Ishikawa (cell line): Measurements from ENCODE around the gene ELMOD2.

Source experiments
- CEBPB ChIP-seq: IDR thresholded peaks from 2 replicates; pipeline ENCODE4 v1.6.1; 2012
- CREB1 ChIP-seq: IDR thresholded peaks from 2 replicates; pipeline ENCODE4 v1.6.1; 2012; ENCODE audit warnings: low read depth
- EGR1 ChIP-seq: IDR thresholded peaks from 2 replicates; pipeline ENCODE4 v1.6.1; 2012
- EP300 ChIP-seq: IDR thresholded peaks from 2 replicates; pipeline ENCODE4 v1.6.1; 2012; ENCODE audit warnings: borderline replicate concordance
- FOXM1 ChIP-seq: IDR thresholded peaks from 2 replicates; pipeline ENCODE4 v1.6.1; 2012; ENCODE audit warnings: low read depth, borderline replicate concordance
- NFIC ChIP-seq: IDR thresholded peaks from 2 replicates; pipeline ENCODE4 v1.6.1; 2012
- RAD21 ChIP-seq: IDR thresholded peaks from 2 replicates; pipeline ENCODE4 v1.6.1; 2012; ENCODE audit warnings: low read depth
- TAF1 ChIP-seq: IDR thresholded peaks from 2 replicates; pipeline ENCODE4 v1.6.1; 2012; ENCODE audit warnings: low read depth, mild to moderate bottlenecking
- TCF12 ChIP-seq: IDR thresholded peaks from 2 replicates; pipeline ENCODE4 v1.6.1; 2012; ENCODE audit warnings: low read depth
- TEAD4 ChIP-seq: IDR thresholded peaks from 2 replicates; pipeline ENCODE4 v1.6.1; 2012
- YY1 ChIP-seq: IDR thresholded peaks from 2 replicates; pipeline ENCODE4 v1.6.1; 2012; ENCODE audit warnings: low read depth
- ZBTB7A ChIP-seq: IDR thresholded peaks from 2 replicates; pipeline ENCODE4 v1.6.1; 2012; ENCODE audit warnings: low read depth
- TF ChIP-seq, protein P1 (sequence below): IDR thresholded peaks from 2 replicates; pipeline ENCODE4 v1.6.1; 2012
- TF ChIP-seq, protein P2 (sequence below): IDR thresholded peaks from 2 replicates; pipeline ENCODE4 v1.6.1; 2012
- TF ChIP-seq, protein P3 (sequence below): IDR thresholded peaks from 2 replicates; pipeline ENCODE4 v1.6.1; 2012; ENCODE audit warnings: low read depth, mild to moderate bottlenecking

ELMOD2 gene

DNA sequence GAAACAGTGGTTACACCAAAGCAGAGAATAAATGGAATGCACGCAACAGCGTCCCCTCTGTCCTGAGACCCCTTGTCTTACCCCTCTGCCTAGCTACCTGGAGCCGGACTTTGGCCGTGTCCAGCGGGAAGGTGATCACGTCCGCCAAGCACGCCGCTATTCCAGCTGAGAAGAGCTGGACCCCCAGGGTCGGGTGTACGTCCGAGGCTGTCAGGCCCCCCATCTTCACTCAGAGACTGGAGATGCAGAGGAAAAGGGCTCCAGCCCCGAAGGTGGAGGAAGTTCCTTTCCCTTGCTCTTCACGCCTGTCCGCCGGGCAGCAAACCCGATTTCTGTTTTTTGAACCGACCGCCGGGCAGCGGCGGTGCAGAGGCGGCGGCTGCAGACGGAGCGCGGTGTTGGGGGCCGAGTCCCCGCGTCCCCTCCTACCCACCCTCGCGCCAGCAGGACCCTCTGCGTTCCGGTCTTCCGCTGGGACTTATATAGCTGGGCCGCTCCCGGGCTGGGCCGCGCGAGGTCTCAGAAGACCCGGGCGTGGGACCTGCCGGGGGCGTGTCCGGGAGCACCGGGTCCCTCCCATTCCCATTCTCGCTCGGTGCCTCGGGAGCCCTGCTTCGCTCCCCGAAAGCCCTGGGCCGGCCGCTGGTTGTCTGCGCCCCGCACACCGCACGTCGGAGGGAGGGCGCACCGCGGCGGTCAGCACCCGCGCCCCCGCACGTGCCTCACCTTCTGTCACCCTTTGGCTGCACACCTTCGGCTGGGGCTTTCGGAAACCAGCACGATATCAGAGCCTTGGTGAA lies 44.7 kb downstream of the ELMOD2 start, which contains the start of gene UCP1:
UCP1 (minus strand) TSS at position 455 of the 800 bp plus-strand sequence; CDS start at position 223, 232 bp downstream.
- TF ChIP-seq TEAD4 = no peak
- no peak for TF ChIP-seq EP300
- TF ChIP-seq ZBTB7A = peak; percentile 84
- TF ChIP-seq, protein P1, sequence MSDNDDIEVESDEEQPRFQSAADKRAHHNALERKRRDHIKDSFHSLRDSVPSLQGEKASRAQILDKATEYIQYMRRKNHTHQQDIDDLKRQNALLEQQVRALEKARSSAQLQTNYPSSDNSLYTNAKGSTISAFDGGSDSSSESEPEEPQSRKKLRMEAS = peak; percentile 65

DNA sequence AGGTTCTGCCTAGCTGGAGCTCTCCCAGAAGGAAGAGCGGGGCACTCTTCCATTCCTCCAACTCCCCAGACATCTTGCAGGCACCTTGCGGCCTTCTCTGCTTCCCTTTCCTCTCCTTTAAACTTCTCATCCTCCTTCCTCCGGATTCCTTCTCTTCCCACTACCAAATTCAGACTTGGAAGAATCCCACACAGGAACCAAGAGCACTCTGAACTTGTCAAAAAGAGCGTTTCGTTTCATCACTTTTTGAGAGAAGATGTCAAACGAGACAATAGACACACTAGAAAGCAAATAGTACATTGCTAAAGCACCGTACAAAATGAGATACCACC lies 45.3 kb downstream of the ELMOD2 start:
- TF ChIP-seq, protein P1 = no peak
- TF ChIP-seq TEAD4 (no peak), EP300 (no peak), RAD21 (no peak), FOXM1 (no peak), TCF12 (no peak), EGR1 (no peak)
- TF ChIP-seq, protein P2, sequence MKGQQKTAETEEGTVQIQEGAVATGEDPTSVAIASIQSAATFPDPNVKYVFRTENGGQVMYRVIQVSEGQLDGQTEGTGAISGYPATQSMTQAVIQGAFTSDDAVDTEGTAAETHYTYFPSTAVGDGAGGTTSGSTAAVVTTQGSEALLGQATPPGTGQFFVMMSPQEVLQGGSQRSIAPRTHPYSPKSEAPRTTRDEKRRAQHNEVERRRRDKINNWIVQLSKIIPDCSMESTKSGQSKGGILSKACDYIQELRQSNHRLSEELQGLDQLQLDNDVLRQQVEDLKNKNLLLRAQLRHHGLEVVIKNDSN = no peak
- TF ChIP-seq, protein P3, sequence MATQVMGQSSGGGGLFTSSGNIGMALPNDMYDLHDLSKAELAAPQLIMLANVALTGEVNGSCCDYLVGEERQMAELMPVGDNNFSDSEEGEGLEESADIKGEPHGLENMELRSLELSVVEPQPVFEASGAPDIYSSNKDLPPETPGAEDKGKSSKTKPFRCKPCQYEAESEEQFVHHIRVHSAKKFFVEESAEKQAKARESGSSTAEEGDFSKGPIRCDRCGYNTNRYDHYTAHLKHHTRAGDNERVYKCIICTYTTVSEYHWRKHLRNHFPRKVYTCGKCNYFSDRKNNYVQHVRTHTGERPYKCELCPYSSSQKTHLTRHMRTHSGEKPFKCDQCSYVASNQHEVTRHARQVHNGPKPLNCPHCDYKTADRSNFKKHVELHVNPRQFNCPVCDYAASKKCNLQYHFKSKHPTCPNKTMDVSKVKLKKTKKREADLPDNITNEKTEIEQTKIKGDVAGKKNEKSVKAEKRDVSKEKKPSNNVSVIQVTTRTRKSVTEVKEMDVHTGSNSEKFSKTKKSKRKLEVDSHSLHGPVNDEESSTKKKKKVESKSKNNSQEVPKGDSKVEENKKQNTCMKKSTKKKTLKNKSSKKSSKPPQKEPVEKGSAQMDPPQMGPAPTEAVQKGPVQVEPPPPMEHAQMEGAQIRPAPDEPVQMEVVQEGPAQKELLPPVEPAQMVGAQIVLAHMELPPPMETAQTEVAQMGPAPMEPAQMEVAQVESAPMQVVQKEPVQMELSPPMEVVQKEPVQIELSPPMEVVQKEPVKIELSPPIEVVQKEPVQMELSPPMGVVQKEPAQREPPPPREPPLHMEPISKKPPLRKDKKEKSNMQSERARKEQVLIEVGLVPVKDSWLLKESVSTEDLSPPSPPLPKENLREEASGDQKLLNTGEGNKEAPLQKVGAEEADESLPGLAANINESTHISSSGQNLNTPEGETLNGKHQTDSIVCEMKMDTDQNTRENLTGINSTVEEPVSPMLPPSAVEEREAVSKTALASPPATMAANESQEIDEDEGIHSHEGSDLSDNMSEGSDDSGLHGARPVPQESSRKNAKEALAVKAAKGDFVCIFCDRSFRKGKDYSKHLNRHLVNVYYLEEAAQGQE = no peak

DNA sequence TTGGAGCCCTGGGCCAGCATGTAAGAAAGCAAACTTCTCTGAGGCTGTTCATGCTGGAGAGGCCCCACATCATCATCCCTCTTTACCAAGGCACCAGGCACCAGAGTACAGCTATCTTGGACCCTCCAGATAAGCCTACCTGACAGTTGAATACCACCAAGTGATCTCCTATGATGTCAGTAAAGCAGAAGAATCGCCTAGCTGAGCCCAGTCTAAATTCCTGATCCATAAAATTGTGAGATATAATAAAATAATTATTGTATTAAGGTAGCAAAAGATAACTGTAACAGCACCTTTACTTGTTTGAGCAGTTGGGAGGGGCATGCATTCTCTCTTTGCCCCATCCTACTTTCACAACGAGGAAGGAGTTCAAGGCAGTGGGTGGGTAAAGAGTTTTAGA lies 47.7 kb downstream of the ELMOD2 start:
- TF ChIP-seq FOXM1 = no peak

DNA sequence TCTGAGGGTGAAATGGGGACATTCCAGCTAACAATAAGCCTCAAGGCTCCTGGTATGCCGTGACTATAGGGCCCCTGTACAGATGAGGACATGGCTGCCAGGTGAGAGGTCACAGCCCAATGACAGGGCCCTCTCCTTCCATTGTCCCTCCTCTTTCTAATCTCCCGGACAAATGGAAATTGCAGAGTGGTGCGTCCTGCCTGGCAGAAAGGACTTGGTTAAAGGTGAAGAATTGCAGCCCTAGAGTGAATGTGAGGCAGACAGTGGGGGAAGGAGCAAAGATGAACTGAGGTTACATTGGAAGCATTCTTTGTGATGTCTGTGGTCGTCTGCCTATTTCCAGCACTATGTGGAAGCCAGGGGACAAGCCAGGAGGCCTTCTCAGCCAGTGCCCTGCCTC lies 51.5 kb downstream of the ELMOD2 start:
- TF ChIP-seq EGR1 (no peak), RAD21 (no peak), CREB1 (no peak), TAF1 (no peak), TEAD4 (no peak), YY1 (no peak), CEBPB (no peak), ZBTB7A (no peak), NFIC (no peak), TCF12 (no peak), FOXM1 (no peak), EP300 (no peak)
- TF ChIP-seq, protein P3 = no peak
- TF ChIP-seq, protein P2 = no peak
- TF ChIP-seq, protein P1 = no peak

DNA sequence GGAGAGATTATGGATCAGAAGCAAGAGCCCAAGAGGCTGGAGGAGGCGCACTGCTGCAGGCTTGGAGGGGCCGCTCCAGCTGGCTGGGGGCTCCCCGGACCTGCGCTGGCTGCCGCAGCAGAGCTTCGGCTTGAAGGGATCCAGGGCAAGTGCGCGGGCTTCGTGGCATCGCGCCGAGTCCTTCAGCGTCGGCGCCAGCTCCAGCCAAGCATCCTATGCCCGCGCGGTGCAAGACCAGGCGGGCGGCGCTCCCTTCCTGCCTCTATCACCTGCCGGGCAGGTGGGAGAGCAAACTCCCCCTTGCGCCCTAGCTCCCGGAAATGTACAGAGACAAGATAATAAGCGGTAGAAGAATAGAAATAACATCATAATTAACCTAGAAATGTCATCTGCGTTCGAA lies 55.3 kb downstream of the ELMOD2 start:
- TF ChIP-seq, protein P1 = peak; percentile 45; the same call in 1 of the 2 replicates
- no peak for TF ChIP-seq YY1

DNA sequence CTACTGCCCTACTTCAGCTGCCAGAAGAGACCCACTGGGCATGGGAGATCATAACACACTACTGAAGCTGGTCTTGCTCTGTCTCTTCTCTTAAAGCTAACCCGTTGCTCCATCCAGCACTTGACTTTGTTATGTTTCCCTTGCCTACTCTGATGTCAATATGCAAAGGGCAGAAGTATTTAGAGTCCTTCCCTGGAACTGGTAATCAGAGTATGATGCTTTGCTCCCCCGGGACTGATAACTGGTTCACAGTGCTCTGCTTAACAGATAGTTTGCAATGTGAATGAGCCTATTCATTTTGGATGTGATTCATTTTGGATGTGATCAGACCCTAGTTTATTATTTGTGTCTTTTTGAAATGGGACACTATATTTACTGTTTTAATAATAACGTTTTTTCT lies 57.1 kb downstream of the ELMOD2 start:
- TF ChIP-seq TCF12 = no peak
- no peak for TF ChIP-seq CEBPB
- no peak for TF ChIP-seq FOXM1
- TF ChIP-seq TAF1 = no peak
- TF ChIP-seq EGR1 = no peak
- TF ChIP-seq, protein P1 = no peak
- TF ChIP-seq CREB1 = no peak
- TF ChIP-seq, protein P2 = no peak
- TF ChIP-seq NFIC = no peak
- no peak for TF ChIP-seq YY1
- no peak for TF ChIP-seq ZBTB7A
- TF ChIP-seq RAD21 = no peak
- TF ChIP-seq, protein P3 = no peak
- no peak for TF ChIP-seq EP300
- no peak for TF ChIP-seq TEAD4
